Heart left ventricle (tissue), 16 donors: ENCODE measurements around the gene IL2RA. TPM values are rescaled to one million over a fixed set of nuclear protein-coding genes. Genes with fewer than 3 reads are reported as not detected.

ENCODE experiments used
- ATAC-seq, 4 donors: fragments of 200-7000 bp; cut with Tn5 transposase; one replicate each; pipeline ENCODE4 v1.9.1; 2020 to 2022; ENCODE audit warnings: moderate library complexity in 4 of 4, mild to moderate bottlenecking in 3 of 4, moderate number of reproducible peaks in 1 of 4
- DNase-seq, 5 donors: peaks; one replicate each; pipeline ENCODE4 v3.0.0-alpha.2; 2020
- H3K27ac ChIP-seq, 12 donors: fragments of 200-600 bp; sonication (generic) in 4 of 12; one replicate each; pipeline versions ENCODE4 v1.5.0 to v1.8.0; 2016 to 2022; ENCODE audit warnings: mild to moderate bottlenecking in 2 of 12
- H3K27me3 ChIP-seq, 9 donors: fragments of 200-600 bp; sonication (generic) in 2 of 9; one replicate each; pipeline versions ENCODE4 v1.5.1 to v1.8.0; 2016 to 2022; ENCODE audit warnings: mild to moderate bottlenecking in 3 of 9
- H3K36me3 ChIP-seq, 9 donors: fragments of 200-600 bp; sonication (generic) in 2 of 9; one replicate each; pipeline versions ENCODE4 v1.5.0 to v1.8.0; 2018 to 2022; ENCODE audit warnings: mild to moderate bottlenecking in 2 of 9
- H3K4me1 ChIP-seq, 12 donors: fragments of 200-600 bp; sonication (generic) in 4 of 12; one replicate each; pipeline versions ENCODE4 v1.5.0 to v1.8.0; 2016 to 2022; ENCODE audit warnings: mild to moderate bottlenecking in 3 of 12
- H3K4me3 ChIP-seq, 12 donors: fragments of 200-600 bp; sonication (generic) in 4 of 12; one replicate each; pipeline versions ENCODE4 v1.5.0 to v1.8.0; 2017 to 2022; ENCODE audit warnings: mild to moderate bottlenecking in 9 of 12, moderate library complexity in 4 of 12
- H3K9me3 ChIP-seq, 12 donors: fragments of 200-600 bp; sonication (generic) in 4 of 12; one replicate each; pipeline versions ENCODE4 v1.5.0 to v1.8.0; 2016 to 2022; ENCODE audit warnings: mild to moderate bottlenecking in 1 of 12
- POLR2A ChIP-seq, 2 donors: fragments of 450-650 bp; IDR thresholded peaks; one replicate each; pipeline ENCODE4 v1.6.1; 2017; ENCODE audit warnings: antibody characterized with exemption in 2 of 2, mild to moderate bottlenecking in 2 of 2, moderate library complexity in 2 of 2
- WGBS, 4 donors: extraction: QIAGEN DNeasy Blood & Tissue Kit in 2 of 4; methylation state at CpG; one replicate each; pipeline versions ENCODE4 v1.1.5 to v1.1.7; 2013 to 2018; 5-methylcytosine and 5-hydroxymethylcytosine counted together
- intact Hi-C, 10 donors: fragments of 100-400 bp; cut with DNase I; formaldehyde crosslinking; loops; one replicate each; pipeline versions ENCODE4 v1.11.1 to v1.14.2; 2022
- polyA plus RNA-seq, 2 donors: library from polyadenylated mRNA; stranded (reverse); fragments of 200-250 nt; gene quantifications; one replicate each; pipeline ENCODE4 v1.2.3, GENCODE V29; 2013
- total RNA-seq, 9 donors: library from RNA; depleted of rRNA in 2 of 9; stranded (reverse); fragments of >200 nt in 2 of 9; fragmentation: NEBNext Ultra II Directional in 3 of 9; extraction: Animal tissue kit (Norgen Biotek cat#: 25700) in 3 of 9; gene quantifications; one replicate each; pipeline versions ENCODE4 v1.1.0 to v1.2.4, GENCODE V29; 2016 to 2023
- TF ChIP-seq, protein P1 (sequence below), 12 donors: fragments of 200-600 bp; sonication (generic) in 4 of 12; IDR thresholded peaks; one replicate each; pipeline versions ENCODE4 v1.5.0 to v1.8.0; 2018 to 2022; ENCODE audit warnings: antibody characterized with exemption in 12 of 12, mild to moderate bottlenecking in 5 of 12
- donor health status: ischemic (EF 13 %, LVEDD 7.1; RV severe dilation, severe dysfunction).
- donor health status: healthy with polysubstance abuse.
- donor health status: DM: no; HTN: yes; CAD: no.
- donor health status: DM: no; HTN: no; CAD: no.
- donor health status: ischemic (EF 25% LVEDD 6.9; RV normal size, moderate dysfunction).
- donor health status: ischemic (EF 25% LVEDD 5.7; RV mildly dilated, moderate dysfunction).
- donor health status: healthy.
- donor health status: DM: yes; HTN: yes; CAD: no.
- donor health status: ischemic (EF 35%, LVEDD 5.7; RV mildly dilated, moderate dysfunction).
- donor health status: nonischemic (EF 11% LVEDD 7.7; RV severe dilation, severe dysfunction).
- donor health status: DM: yes; HTN: yes; CAD: no.
- donor health status: PGD.
- donor health status: ischemic (EF 29% LVEDD 5.4; RV normal size, mild dysfunction).
- donor health status: nonischemic (EF 23%, LVEDD 6.1; RV moderate dilation, normal function).

The IL2RA gene
- total and polyA plus RNA-seq, 11 donors = 0.11 to 11.1 (median 0.90) TPM; not detected in 1

- ATAC-seq = no peak
- no peaks in the 10 kb centered on the region for H3K9me3 ChIP-seq
- H3K27ac ChIP-seq = no peak overlapping the region
- H3K27me3 ChIP-seq = no peaks in the 10 kb centered on the region
- WGBS, 4 donors = 94 to 99% (median 96%) methylated on average over 7 of the region's 7 CpGs
- intact Hi-C loops = loop anchor here in 2 of 10 donors (2.0 to 5.0 kb wide), 2 partner anchors 30 to 36 kb away; no protein-coding TSS in a partner anchor
- peaks cover 0 to 56% (median 18%) of the 10 kb centered on the region in 12 donors for H3K4me1 ChIP-seq
- no peaks in the 10 kb centered on the region for H3K36me3 ChIP-seq
- no peak overlapping the region for H3K4me3 ChIP-seq
- DNase-seq = peak in 1 of 5 donors; percentile 2
- TF ChIP-seq, protein P1, sequence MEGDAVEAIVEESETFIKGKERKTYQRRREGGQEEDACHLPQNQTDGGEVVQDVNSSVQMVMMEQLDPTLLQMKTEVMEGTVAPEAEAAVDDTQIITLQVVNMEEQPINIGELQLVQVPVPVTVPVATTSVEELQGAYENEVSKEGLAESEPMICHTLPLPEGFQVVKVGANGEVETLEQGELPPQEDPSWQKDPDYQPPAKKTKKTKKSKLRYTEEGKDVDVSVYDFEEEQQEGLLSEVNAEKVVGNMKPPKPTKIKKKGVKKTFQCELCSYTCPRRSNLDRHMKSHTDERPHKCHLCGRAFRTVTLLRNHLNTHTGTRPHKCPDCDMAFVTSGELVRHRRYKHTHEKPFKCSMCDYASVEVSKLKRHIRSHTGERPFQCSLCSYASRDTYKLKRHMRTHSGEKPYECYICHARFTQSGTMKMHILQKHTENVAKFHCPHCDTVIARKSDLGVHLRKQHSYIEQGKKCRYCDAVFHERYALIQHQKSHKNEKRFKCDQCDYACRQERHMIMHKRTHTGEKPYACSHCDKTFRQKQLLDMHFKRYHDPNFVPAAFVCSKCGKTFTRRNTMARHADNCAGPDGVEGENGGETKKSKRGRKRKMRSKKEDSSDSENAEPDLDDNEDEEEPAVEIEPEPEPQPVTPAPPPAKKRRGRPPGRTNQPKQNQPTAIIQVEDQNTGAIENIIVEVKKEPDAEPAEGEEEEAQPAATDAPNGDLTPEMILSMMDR (IDR thresholded peaks at IDR 0.05) = no peak
- no peak for TF ChIP-seq POLR2A (IDR thresholded peaks at IDR 0.05)
Measured at GRCh38 chr10:6048281-6049030, 13.7 kb downstream of the IL2RA start.

- no peaks in the 10 kb centered on the region for H3K36me3 ChIP-seq
- no peak overlapping the region for H3K4me3 ChIP-seq
- no peak for TF ChIP-seq POLR2A (IDR thresholded peaks at IDR 0.05)
- TF ChIP-seq, protein P1 (IDR thresholded peaks at IDR 0.05) = no peak
- H3K4me1 ChIP-seq = peaks cover 0 to 50% (median 13%) of the 10 kb centered on the region in 12 donors
- 84 to 91% (median 85%) methylated on average over 7 of the region's 7 CpGs for WGBS, 4 donors
- no peaks in the 10 kb centered on the region for H3K9me3 ChIP-seq
- peak in 1 of 5 donors; percentile 3 for DNase-seq
- H3K27ac ChIP-seq = no peak overlapping the region
- no peaks in the 10 kb centered on the region for H3K27me3 ChIP-seq
- no peak for ATAC-seq
- intact Hi-C loops = loop anchor here in 2 of 10 donors (2.0 to 5.0 kb wide), 2 partner anchors 29 to 36 kb away; no protein-coding TSS in a partner anchor
Measured at GRCh38 chr10:6047847-6048246, 14.3 kb downstream of the IL2RA start.

DNA sequence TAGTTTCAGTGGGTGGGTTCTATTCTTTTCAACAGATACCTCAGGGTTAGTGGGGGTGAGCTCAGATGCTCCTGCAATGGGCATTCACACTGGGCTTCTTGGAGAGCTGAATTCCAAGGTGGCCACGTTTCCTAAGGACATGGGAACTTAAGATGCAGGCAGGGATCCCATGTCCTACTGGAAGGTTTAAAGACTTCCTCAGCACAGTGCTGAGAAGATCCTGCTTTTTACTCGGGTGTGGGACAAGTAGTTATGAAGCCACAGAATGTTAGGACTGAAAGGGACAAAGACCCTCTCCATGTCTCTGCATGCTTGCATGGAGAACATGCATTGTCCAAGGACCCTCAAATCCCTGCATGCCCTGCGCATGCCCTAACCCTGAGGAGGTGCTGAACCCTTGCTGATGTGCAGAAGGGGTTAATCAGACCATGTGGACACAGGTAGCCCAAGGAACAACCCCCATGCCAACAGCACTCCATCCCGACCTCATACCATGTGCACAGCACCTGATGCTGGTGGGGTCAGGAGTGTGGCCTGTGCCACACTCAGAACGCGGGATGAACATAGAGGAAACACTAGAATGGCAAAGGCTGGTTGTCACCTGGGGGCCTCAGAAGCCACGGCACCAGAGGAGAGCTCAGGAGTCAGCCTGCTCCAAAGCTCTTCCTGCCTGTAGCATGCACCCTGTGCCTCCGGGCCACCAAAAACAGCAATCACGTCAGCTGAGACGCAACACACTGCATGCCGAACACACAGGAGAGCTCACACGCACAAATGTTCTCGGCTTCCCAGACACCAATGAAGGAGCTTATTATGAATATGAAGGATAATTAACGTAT lies 15.2 kb downstream of the IL2RA start:
- no peak for ATAC-seq
- H3K27me3 ChIP-seq = peaks cover 0 to 4% (median 0%) of the 10 kb centered on the region in 9 donors
- intact Hi-C loops = loop anchor here in 1 of 10 donors (5.0 kb wide), 1 partner anchor 35 kb away; no protein-coding TSS in a partner anchor

More for the DNA sequence above, 15.2 kb downstream of the IL2RA start:
- no peaks in the 10 kb centered on the region for H3K36me3 ChIP-seq
- no peaks in the 10 kb centered on the region for H3K9me3 ChIP-seq
- 80 to 84% (median 82%) methylated on average over 13 to 14 of the region's 14 CpGs for WGBS, 4 donors
- H3K27ac ChIP-seq = no peak overlapping the region
- TF ChIP-seq, protein P1 (IDR thresholded peaks at IDR 0.05) = no peak
- no peak for TF ChIP-seq POLR2A (IDR thresholded peaks at IDR 0.05)
- H3K4me3 ChIP-seq = no peak overlapping the region
- H3K4me1 ChIP-seq = peaks cover 0 to 41% (median 7%) of the 10 kb centered on the region in 12 donors
- peak in 1 of 5 donors; percentile 3 for DNase-seq
